HL-60/S4 (cell line): ENCODE measurements around the gene RFX4.

Experiments used
- in situ Hi-C: fragments of 300-500 bp; cut with MboI; formaldehyde crosslinking; loops from 2 replicates; pipeline ENCODE4 v1.14.3; 2022; ENCODE audit warnings: low sequenced_read_pairs

RFX4 gene

GRCh38 chr12:106791531-106791930, 208.7 kb downstream of the RFX4 start:
- in situ Hi-C loops: no loop called here

DNA sequence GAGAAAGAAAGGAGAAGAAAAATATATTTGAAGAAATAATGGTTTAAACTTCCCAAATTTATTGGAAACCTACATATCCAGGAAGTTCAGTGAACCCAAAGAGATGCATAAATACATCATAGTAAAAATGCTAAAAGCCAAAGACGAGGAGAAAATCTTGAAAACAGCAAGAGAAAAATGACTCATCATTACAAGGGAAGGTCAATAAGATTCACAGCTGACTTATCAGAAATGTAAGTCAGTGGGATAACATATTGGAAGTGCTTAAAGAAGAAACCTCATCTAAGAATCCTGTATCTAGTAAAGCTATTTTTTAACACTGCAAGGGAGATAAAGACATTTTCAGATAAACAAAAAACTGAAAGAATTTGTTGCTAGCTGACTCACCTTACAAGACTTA, 211.6 kb downstream of the RFX4 start:
- in situ Hi-C loops: no loop called here

- in situ Hi-C loops: no loop called here
Observed at GRCh38 chr12:106801167-106801708, 218.4 kb downstream of the RFX4 start.

GRCh38 chr12:106801830-106802533, 219.2 kb downstream of the RFX4 start:
- in situ Hi-C loops: no loop called here

DNA sequence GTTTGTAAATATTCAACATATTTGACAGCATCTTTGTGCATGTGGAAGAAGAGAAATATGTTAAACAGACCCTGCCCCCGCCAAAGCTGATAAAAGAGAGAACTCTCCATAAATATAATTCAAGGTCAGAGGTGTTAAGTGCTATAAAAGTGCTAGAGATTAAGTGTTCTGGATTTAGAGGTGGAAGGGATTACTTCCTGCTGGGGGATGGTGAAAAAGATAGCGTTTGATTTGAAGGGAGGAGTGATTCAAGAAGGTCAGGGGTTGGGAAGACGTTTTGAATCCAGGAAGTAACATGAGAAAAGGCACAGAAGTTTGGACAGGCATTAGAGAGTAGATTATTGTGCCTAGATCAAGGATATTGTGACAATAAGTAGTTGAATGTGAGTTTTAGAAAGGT, 221.9 kb downstream of the RFX4 start:
- in situ Hi-C loops: no loop called here
